Stimulated activated CD8-positive, alpha-beta memory T cell treated with anti-CD3 and anti-CD28 coated beads, Interleukin-7, amount 100 ng/mL, for 4 hours (primary cell): ENCODE measurements around the gene OXTR.

Experiments used
- DNase-seq, 2 donors: peaks; one replicate each; pipeline ENCODE4 v3.0.0-alpha.2; 2020; ENCODE audit warnings: low read depth in 2 of 2

OXTR gene

GRCh38 chr3:8712045-8712907, 57.1 kb downstream of the OXTR start:
- DNase-seq, result no peak

- DNase-seq, result no peak
Observed at GRCh38 chr3:8709801-8710507, 59.5 kb downstream of the OXTR start.

GRCh38 chr3:8709287-8709686, 60.1 kb downstream of the OXTR start:
- no peak for DNase-seq

- no peak for DNase-seq
Observed at GRCh38 chr3:8705575-8705974, 63.8 kb downstream of the OXTR start.

GRCh38 chr3:8702560-8702959, 66.9 kb downstream of the OXTR start:
- DNase-seq, result no peak
